ENCODE measurements around the gene HELT.

GRCh38 chr4:185040523-185040922 lies 22.2 kb downstream of the HELT start:
- TF ChIP-seq CTCF (IDR thresholded peaks at IDR 0.05; ENCODE audit: borderline replicate concordance, extremely low read depth, low read length, poor library complexity, severe bottlenecking) = no peak
- TF ChIP-seq EZH2 (IDR thresholded peaks at IDR 0.05; ENCODE audit: borderline replicate concordance, low read depth, low read length, severe bottlenecking) = no peak

Data from DND-41 (cell line).